HL-60/S4 treated with retinoic acid at 250 ng/mL for 4 days and 3 days (cell line): Measurements from ENCODE around the gene NOTUM.

ENCODE experiments used
- in situ Hi-C: fragments of 300-500 bp; cut with MboI; formaldehyde crosslinking; loops from 2 replicates; pipeline ENCODE4 v1.7.0; 2022; ENCODE audit warnings: low sequenced_read_pairs

The NOTUM gene

DNA sequence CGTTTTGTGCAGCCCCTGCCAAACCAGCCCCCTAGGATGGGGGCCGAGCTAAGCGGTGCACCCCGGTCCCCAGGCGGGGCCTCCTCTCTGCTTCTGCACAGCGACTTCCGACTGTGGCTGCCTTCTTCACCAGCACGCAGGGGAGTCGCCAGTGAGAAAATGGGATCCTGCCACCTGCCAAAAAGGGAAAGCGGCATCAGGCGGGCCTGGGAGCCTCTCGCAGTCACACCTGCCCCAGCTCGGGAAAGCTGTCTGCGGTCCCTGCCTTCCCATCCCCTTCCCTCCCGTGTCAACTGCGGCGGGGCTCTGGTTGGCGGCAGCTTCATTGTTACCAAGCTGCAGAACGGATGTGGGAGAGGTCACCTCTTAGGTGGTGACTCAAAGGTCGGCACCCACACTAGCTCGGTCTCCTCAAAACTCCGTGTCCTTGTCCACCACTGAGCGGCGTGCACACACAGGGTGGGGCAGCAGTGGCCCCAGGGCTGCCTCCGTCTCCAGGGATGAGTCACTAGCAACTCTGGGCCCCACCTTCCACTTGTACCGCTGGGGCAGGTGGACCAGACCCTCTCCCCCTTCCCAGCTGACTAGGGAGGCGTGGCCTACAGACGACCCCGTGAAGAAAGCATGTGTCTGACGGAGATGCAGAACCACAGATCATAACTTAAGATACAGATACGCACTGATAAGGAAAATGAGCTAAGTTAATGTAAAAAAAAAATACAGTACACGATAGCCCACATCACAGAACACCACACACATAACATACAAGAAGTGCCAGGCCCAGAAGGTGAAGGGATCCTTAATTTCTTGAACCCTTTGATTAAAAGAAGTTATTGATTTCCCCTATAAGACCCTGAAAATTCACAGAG lies 48.3 kb downstream of the NOTUM start:
- in situ Hi-C loops, result no loop called here

DNA sequence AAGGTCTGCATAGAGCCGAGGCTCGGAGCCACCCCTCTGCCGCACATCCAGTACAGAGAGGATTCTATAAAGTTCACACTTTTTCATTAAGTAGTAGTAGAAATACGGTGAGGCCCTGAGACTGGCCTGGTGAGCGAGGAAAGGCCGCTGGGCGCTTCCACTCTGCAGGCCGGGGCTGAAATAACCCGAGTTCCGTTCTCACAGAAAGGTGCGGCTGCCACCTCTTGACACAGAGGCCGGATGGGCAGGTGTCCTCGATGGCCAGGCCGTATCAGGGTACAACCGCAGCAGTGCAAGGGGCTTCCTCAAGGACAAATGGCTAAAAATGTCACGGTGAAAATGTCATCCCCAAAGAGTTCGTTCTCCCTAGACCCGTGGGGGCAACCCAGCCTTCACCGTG lies 49.0 kb downstream of the NOTUM start:
- in situ Hi-C loops, result no loop called here

DNA sequence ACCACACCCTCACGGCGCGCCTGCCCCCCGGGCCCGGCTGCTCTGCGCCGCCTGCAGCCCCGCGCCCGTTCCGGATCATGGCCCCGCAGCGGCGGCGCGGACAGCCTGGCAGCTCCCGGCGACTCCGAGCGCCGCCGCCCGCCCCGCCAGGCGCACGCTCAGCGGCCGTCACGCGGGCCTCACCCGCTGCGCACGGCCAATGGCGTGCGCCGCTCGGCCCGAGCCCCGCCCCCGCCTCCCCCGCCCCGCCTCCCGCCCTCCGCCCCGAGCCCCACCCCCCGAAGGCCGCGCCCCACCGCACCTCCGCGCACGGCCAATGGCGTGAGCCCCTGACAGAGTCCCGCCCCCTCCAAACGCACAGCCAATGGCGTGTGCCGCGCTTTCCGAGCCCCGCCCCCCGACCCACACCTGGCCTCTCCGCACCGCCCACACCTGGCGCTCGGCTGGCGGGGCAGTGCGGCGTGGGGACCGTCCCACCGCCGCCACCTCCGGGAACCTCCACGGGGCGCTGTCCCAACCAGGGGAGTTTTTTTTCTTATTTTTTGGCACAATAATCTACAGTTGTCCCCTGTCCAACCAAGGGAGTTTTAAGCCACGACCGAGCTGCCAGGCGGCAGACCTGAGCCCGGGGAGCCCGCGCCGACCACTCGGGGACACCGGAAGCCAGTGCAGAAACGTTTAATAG lies 49.6 kb downstream of the NOTUM start, which contains the start of gene PCYT2:
Gene PCYT2 (minus strand): TSS at position 123 of the 685 bp plus-strand sequence. CDS start 44 bp downstream, at position 79.
- in situ Hi-C loops, result no loop called here

DNA sequence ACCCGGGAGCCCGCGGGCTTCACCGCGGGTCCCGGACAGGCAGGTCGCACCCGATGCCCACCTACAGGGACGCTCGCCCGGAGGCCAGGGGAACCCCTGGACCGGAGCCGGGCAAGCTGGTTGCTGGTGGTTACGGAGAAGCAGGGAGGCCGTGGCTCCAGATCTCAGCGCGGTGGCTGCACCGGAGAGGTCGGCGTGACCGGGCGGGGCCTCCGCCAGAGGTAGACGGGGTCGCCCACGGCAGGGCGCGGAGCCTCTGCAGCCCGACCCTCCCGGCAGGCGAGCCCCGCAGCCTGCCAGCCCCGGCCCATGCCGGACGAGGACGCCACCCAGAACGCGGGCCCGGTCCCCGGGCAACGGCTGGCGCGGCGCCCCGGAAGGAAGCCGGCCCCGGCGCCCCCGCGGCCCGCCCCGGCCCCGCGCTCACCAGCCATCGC lies 50.1 kb downstream of the NOTUM start:
- in situ Hi-C loops, result no loop called here

DNA sequence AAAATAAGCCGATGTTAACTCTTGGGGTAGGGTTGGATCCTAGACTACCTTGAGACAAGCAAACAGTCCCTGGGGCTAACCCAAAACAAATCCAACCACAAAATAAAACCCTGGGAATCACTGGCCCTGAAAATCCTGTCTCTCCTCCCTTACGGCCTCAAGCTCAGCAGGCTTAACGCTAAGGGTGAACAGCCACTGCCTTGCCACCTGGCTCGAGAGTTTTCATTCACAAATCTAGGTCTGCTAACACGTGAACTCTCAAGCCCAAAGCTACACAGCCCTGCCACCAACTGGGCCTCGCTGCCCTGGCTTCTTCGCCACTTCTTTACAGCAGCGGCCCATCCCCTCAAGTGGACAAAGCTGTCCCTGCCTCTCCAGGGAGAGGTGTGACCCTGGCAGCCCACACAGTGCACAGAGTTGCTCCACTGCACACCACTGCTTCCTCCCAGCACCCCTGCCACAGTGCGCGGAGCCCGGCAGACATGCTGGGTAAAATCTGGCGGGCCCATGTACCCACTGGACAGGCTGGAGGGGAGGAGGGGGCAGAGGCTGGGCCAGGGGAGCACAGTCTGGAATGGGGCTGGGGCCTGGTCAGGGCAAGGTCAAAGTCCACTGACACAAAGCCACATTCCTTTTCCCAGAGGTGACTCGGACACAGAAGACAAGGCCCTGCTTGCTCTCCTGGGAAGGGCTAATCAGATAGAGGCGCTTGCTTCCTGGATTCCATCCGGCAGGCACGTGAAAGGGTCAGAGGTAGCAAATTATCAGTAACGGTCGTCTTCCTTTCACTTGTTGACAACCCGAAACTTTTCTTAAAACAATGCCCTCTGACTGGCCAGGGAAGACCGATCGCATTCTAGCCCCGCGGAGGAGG lies 50.8 kb downstream of the NOTUM start:
- in situ Hi-C loops, result no loop called here

DNA sequence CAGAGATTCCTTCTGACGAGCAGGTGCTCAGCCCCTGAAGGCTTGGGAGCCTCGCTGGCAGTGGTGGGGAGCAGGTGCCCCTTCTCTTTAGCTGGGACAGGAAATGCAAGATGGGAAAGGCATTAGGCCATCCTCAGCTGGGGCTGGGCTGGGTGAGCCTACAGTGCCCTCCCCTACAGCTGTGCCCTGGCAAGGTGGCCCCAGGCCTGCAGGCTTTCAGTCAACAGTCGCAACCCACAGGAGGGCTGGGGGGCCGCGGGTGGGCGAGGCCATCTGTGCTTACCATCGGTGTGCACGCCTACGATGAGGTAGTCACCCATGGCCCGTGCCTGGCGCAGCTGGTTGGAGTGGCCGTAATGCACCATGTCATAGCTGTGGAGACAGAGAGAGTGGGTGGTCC lies 51.8 kb downstream of the NOTUM start:
- in situ Hi-C loops, result no loop called here

DNA sequence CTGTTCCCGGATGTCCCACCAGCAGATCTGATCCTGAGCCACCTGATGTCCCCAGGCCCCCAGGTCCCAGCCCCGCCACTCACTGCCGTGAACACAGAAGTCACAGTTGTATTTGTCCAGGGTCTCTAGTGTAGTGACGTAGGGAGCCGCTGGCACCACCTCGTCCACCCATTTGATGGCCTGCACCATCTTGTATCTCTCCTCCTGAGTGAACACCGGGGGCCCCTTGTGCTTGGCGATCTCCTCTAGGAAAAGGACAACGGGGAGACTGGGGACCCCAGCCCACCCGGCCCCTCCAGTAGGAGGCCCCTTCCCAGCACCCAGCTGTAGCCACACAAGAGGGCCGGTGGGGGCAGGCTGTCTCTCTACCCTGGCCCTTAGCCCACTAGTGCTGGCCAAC lies 52.2 kb downstream of the NOTUM start:
- in situ Hi-C loops, result no loop called here

DNA sequence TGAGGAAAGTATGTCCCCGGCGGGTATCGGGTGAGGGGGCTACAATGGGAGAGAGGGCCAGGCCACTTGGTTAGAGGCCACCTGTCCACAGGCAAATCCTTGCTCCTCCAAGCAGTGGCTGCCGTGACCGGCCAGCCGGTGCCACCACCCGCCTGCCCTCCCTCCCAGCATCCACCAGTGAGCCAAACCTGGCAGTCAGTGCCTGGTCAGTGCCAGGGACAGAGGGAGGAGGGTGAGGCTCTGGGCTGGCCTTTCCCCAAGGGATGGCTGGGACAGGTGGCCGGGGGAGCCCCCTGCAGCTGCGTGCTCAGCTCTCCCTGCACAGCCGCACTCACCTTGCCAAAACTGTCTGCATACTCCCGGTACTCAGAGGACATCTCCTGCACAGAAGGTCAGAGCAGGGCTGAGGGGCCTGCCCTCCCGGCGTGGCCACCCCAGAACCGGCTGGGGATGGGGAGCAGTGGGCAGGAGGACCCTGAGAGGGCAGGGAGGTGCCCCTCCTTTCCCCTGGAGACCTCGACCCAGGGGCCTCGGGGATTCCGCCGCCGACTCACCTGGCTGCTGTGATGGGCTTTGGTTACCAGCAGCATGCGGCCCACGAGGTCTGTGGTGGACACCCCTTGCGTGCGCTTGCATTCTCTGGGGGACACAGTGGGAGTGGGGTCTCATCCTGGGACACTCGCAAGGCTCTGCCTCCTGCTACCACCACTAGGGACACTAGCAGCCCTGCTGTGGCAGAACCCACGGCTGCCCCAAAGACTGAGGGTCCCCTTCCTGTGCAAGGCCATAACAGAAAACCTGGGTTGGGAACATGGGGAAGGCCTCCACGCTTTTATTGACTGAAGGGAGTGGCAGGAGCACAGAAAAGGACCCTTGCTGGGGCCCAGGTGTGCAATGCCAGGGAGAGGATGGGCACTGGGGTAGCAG lies 53.5 kb downstream of the NOTUM start:
- in situ Hi-C loops, result no loop called here

DNA sequence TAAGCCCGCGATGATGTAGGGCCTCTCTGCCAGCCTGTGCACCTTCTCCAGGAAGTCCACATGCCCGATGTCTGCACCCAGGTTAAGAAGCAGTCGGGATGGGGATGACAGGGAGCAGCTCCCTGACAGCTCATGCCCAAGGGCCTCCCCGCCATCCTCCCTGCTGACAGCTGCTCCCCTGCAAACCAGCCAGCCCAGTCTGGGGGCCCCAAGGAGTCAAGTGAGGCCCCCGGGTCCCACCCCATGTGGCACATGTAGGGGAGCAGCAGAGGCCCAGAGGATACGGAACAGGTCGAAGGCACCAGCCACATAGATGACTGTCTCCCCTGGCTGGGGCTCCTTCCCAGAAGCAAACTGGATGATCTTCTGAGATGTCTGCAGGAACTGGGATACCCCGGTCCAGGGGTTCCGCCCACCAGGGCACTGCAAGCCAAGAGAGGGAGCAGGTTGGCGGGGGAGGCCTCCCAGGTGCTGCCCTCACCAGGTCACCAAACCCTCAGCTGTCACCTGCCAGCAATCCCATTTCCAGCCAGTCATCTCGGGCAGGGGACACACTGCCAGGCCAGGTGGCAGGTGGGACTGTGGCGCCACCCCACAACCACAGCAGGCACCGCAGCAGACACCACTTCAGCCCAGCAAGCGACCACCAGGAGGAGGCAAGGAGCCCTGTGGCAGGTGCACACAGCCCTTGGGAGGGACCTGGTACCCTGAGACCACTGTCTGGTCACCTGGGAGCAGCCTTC lies 54.3 kb downstream of the NOTUM start:
- in situ Hi-C loops, result no loop called here

DNA sequence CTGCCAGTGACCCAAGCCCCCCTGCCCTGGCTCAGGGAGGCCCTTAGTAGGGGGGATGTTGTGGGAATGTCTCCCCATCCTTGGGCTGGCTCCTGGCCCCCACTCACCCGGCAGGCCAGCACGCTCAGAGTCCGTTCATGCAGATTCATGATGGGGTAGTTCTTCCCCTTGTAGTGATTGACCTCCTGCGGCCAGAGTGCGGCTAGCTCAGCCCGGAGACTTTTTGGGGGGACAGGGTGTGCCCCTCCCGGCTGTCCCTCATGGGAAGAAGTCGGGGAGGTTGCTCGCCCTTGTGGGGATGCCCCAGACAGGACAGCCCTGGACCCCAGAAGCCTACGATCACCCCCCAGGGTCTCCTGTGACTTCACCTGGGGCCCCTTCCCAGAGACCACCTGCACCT lies 55.0 kb downstream of the NOTUM start:
- in situ Hi-C loops, result no loop called here

DNA sequence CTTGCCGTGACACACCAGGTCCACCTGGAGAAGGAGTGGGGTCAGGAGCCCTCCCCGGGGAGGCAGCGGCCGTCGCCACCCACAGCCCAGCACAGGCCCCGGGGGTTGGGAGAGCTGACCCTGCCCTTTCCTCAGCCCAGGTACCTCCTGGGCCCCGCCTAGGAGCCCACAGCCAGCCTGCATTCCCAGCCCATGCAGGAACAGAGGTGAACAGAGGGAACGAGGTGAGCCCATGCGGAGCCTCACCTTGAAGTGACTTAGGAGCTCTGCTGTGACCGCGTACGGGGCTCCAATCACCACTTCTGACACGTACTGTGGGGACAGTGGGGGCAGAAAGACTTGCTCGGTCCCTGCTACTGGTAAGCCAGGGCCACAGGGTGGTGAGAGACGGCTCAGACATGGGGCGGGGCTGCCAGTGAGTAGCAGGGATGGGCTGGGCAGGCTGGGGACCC lies 55.5 kb downstream of the NOTUM start:
- in situ Hi-C loops, result no loop called here

DNA sequence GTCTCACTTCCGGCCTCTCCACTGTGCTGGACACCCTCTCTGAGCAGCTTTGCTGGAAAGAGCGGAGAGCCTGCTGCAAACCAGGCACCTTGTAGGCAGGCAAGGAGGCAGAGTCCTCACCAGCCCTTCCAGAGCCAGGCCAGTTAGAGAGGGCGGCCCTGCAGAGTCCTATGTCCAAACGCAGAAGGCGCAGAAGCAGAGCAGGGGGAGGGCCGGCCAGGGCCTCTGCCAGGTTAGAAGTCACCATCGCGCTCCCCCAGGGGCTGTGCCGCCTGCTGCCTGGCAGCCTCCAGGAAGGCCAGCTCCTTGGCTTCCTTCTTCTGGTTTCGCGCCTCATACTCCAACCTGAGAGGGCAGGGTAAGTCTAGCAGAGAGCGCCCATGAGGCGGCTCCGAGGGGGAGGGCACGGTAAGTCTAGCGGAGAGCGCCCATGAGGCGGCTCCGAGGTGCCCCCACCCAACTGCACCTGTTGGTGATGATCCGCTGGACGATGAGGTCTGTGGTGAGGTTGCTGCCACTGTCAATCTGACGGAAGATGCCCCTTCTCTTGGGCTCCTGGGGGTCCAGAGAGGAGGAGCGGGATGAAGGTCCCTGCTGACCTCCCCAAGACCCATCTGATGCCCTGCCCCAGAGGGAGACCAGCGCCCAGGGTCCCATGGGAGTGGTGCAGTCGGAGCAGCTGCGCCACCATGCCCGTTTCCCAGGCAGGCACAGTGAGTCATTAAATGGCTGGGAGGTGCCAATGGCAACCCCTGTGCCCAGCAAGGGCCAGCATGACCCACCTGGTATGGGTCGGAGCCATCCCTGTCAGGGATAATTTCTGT lies 56.2 kb downstream of the NOTUM start:
- in situ Hi-C loops, result no loop called here

DNA sequence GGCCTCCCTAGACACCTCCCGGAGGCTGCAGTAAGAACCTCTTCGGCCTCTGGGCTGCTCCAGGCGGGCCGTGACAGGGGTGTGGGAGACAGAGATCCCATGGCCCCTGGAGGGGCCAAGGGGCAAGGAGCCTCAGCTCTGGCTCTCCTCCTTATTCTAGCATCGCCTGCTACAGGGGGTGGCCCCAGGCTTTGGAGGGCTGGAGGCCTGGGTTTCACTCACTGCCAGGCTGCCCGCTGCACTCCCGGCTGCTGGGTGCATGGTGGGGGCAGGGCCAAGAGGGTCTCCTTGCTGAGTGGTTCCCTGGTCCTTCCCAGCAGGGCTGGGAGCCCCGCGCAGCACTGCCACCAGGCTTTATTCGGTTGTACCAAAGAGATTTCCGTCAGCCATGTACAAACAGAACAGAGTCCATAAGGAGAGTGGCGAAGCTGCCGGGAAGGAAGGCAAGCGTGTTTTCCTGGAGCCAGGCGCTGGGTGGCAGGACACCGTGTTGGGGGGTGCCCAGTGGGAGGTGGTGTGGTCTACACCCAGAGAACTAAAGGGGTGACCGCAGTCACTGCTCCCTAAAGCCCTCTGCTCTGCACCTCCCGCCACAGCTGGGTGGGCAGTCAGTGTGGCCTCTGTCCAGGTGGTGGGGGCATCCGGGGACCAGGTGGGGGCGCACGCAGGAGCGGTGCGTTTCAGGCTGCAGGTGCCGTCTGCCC lies 56.9 kb downstream of the NOTUM start:
- in situ Hi-C loops, result no loop called here

DNA sequence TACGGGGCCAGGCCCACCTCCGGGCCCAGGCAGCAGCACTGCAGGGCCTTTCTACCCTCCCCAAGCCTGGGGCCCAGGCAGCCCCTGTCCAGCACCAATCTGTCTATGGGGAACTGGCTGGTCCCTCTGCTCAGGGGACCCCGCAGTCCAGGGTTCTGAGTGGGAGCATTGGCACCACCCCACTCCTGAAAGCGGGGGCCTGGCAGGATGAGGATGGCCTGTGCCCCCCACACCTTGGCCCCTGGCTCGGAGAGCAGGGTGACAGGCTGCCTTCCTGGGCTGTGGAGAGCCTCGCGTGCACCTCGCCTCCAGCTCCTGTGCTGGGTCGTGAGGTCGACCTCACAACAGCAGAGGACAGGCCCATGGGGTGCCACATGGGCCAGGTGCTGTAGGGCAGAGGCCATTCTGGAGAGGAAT lies 57.6 kb downstream of the NOTUM start:
- in situ Hi-C loops, result no loop called here

DNA sequence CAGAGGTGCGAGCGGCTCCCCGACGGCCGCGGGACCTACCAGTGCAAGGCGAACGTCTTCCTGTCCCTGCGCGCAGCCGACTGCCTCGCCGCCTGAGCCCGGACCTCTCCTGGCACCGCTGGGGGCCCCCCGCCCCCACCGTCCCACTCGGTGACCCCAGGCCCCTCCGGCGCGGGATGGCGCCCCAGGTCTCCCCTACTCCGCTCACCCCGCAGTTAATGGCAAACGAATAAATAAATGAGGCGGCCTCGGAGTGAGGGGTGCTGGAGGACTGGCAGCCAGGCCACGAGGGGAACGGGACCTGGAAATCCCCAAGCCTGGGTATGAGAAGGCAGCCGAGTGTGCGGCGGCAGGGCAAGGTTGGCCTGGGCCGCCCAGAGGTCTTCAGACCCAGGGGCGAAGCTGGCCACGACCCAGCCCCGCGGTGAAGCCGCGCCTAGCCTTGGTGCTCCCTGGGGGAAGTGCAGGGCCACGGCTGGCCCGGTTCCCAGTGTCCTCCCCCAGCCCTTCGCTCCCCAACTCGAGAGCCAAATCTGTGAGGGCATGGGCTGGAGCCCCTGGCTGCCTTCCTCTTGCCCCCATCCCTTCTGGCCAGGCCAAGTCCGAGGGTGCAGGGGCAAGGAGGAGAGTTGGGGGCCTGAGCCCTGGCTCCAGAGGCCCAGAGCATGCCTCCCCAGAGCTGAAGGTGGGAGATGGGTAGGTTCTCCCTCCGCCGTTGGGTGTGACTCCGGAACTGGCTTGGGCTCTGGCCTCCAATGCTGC lies 58.2 kb downstream of the NOTUM start:
- in situ Hi-C loops, result no loop called here
